ENCODE results near the gene TIMP3. TPM values are rescaled to one million over a fixed set of nuclear protein-coding genes. Genes with fewer than 3 reads are reported as not detected.

The TIMP3 gene
- polyA plus RNA-seq, 1 donor from 2014 or later, result 0.72 TPM

DNA sequence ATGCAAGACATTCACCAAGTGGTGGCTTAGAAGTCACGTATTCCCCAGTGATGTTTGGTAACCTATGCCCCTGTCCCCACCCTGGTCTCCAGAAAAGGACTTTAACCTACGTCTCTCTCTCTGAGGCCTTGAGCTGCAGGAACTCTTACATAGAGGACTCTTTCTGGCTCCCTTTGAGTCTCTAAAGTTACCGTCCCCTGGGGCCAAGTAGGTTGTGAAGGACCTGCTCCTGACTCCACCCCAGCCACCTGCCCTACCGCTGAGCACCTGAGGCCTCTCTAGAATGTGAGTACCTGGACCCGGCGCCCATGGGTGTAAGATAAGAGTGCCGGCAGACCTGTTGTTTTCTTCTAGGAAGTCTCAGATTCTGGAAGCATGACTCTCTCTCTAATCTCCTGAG is 95.4 kb downstream of the TIMP3 start:
- H3K36me3 ChIP-seq (ENCODE audit: insufficient read depth, low read length), result no peaks in the 10 kb centered on the region
- no peaks in the 10 kb centered on the region for H3K9me2 ChIP-seq (ENCODE audit: insufficient read depth, low read length)
- H3K4me2 ChIP-seq (ENCODE audit: low read length), result no peak overlapping the region
- H3K27ac ChIP-seq (ENCODE audit: low read length), result no peak overlapping the region
- no peaks in the 10 kb centered on the region for H3K79me2 ChIP-seq (replicated peaks; ENCODE audit: insufficient read depth, low read length)
- H2AFZ ChIP-seq (ENCODE audit: low read depth, low read length), result no peak overlapping the region
- no peak overlapping the region for H3K4me3 ChIP-seq (ENCODE audit: low read length)
- H3K9ac ChIP-seq (ENCODE audit: low read length), result no peak overlapping the region
- no peaks in the 10 kb centered on the region for H3F3A ChIP-seq (ENCODE audit: insufficient read depth, low read length, poor library complexity, severe bottlenecking)
- H4K20me1 ChIP-seq (ENCODE audit: insufficient read depth), result no peaks in the 10 kb centered on the region
- TF ChIP-seq CTCF (IDR thresholded peaks at IDR 0.05; ENCODE audit: poor library complexity, severe bottlenecking), result no peak
- no peak for TF ChIP-seq RAD21 (conservative IDR thresholded peaks at IDR 0.05)
- no peak for TF ChIP-seq EP300 (conservative IDR thresholded peaks at IDR 0.05; ENCODE audit: poor library complexity, severe bottlenecking)
- no peaks in the 10 kb centered on the region for H3K9me3 ChIP-seq (ENCODE audit: low read length)
- no peaks in the 10 kb centered on the region for H3K27me3 ChIP-seq (ENCODE audit: insufficient read depth, low read depth, low read length)

DNA sequence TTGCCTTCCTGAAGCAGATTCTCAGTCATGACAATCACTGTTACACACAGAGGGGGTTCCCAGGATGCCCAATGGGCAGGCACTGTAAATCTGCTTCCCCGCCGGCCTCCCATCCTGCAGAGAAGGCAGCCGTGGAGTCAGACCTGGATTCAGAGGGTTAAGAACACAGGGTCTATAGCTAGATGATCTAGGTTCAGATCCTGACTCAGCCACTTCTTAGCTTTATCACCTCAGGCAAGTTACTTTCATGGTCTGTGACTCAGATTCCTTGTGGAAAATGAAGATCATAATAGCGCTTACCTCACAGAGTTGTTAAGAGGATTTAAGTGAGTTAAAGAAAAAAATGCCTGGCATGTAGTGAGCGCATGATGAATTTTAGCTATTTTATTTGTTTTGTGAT is 95.9 kb downstream of the TIMP3 start:
- Histone ChIP-seq H3F3A (ENCODE audit: insufficient read depth, low read length, poor library complexity, severe bottlenecking) (no peaks in the 10 kb centered on the region), H3K4me3 (ENCODE audit: low read length) (no peak overlapping the region), H3K4me2 (ENCODE audit: low read length) (no peak overlapping the region), H3K36me3 (ENCODE audit: insufficient read depth, low read length) (no peaks in the 10 kb centered on the region), H3K27me3 (ENCODE audit: insufficient read depth, low read depth, low read length) (no peaks in the 10 kb centered on the region), H4K20me1 (ENCODE audit: insufficient read depth) (no peaks in the 10 kb centered on the region), H2AFZ (ENCODE audit: low read depth, low read length) (no peak overlapping the region), H3K9me3 (ENCODE audit: low read length) (no peaks in the 10 kb centered on the region), H3K79me2 (replicated peaks; ENCODE audit: insufficient read depth, low read length) (no peaks in the 10 kb centered on the region), H3K27ac (ENCODE audit: low read length) (no peak overlapping the region), H3K9ac (ENCODE audit: low read length) (no peak overlapping the region), H3K9me2 (ENCODE audit: insufficient read depth, low read length) (no peaks in the 10 kb centered on the region)
- TF ChIP-seq MXI1 (conservative IDR thresholded peaks at IDR 0.05; ENCODE audit: poor library complexity, severe bottlenecking) (no peak), POLR2AphosphoS5 (IDR thresholded peaks at IDR 0.05) (no peak), TAF1 (IDR thresholded peaks at IDR 0.05; ENCODE audit: low read depth) (no peak), RAD21 (conservative IDR thresholded peaks at IDR 0.05) (no peak), SMC3 (conservative IDR thresholded peaks at IDR 0.05; ENCODE audit: poor library complexity) (no peak), EZH2 (IDR thresholded peaks at IDR 0.05; ENCODE audit: borderline replicate concordance, insufficient read depth, low read length, poor library complexity, severe bottlenecking) (no peak), REST (IDR thresholded peaks at IDR 0.05; ENCODE audit: borderline replicate concordance) (no peak), CTCF (IDR thresholded peaks at IDR 0.05; ENCODE audit: poor library complexity, severe bottlenecking) (no peak)
